NCI-H2196 treated with DMSO at 0.1 percent for 48 hours (cell line): ENCODE data around the gene ALPP.

Experiments
- DNase-seq: peaks from one replicate; lab custom pipeline; 2025; ENCODE audit not compliant: unreplicated experiment; lab: John Stamatoyannopoulos, UW

ALPP gene

GRCh38 chr2:232340171-232340935, 38.2 kb upstream of the ALPP start:
- DNase-seq = no peak

GRCh38 chr2:232341061-232341738, 37.4 kb upstream of the ALPP start:
- DNase-seq = no peak

GRCh38 chr2:232341739-232342126, 36.8 kb upstream of the ALPP start:
- no peak for DNase-seq

GRCh38 chr2:232342635-232343565, 35.7 kb upstream of the ALPP start:
- DNase-seq = no peak

GRCh38 chr2:232343821-232344220, 34.7 kb upstream of the ALPP start:
- DNase-seq = no peak

- DNase-seq = no peak
Observed at GRCh38 chr2:232345251-232345650, 33.3 kb upstream of the ALPP start.

GRCh38 chr2:232347369-232347768, 31.2 kb upstream of the ALPP start:
- no peak for DNase-seq

- no peak for DNase-seq
Observed at GRCh38 chr2:232348936-232349335, 29.6 kb upstream of the ALPP start.

GRCh38 chr2:232349546-232349945, 29.0 kb upstream of the ALPP start:
- DNase-seq = no peak

- DNase-seq = no peak
Observed at GRCh38 chr2:232349946-232350635, 28.5 kb upstream of the ALPP start.

- DNase-seq = no peak
Observed at GRCh38 chr2:232350804-232351685, 27.5 kb upstream of the ALPP start.

GRCh38 chr2:232351686-232352510, 26.7 kb upstream of the ALPP start:
- no peak for DNase-seq

GRCh38 chr2:232352511-232353091, 25.9 kb upstream of the ALPP start:
- no peak for DNase-seq

GRCh38 chr2:232353096-232353495, 25.5 kb upstream of the ALPP start:
- no peak for DNase-seq

- no peak for DNase-seq
Observed at GRCh38 chr2:232353660-232354059, 24.9 kb upstream of the ALPP start.

GRCh38 chr2:232354069-232354468, 24.5 kb upstream of the ALPP start:
- no peak for DNase-seq

GRCh38 chr2:232361646-232362045, 16.9 kb upstream of the ALPP start:
- no peak for DNase-seq

GRCh38 chr2:232362174-232362900, 16.2 kb upstream of the ALPP start:
- DNase-seq = no peak
